Endodermal cell (in vitro differentiated cells): ENCODE results near the gene ZNF174. TPM values are rescaled to one million over a fixed set of nuclear protein-coding genes. Genes with fewer than 3 reads are reported as not detected.

Source experiments
- DNase-seq: peaks from one replicate; pipeline ENCODE4 v3.0.0-alpha.2; 2017
- H3K27ac ChIP-seq: 2 replicates; pipeline ENCODE4 v1.5.1; 2013; ENCODE audit warnings: mild to moderate bottlenecking, low read depth, low read length, moderate library complexity
- H3K27me3 ChIP-seq: 2 replicates; pipeline ENCODE4 v1.6.1; 2013; ENCODE audit warnings: mild to moderate bottlenecking, low read length, moderate library complexity; ENCODE audit not compliant: insufficient read depth, control insufficient read depth, poor library complexity, severe bottlenecking
- H3K36me3 ChIP-seq: 2 replicates; pipeline ENCODE4 v1.7.0; 2013; ENCODE audit warnings: mild to moderate bottlenecking, low read length, moderate library complexity; ENCODE audit not compliant: control insufficient read depth, insufficient read depth
- H3K4me1 ChIP-seq: one replicate; pipeline ENCODE4 v1.7.0; 2013; ENCODE audit warnings: low read length; ENCODE audit not compliant: control insufficient read depth, insufficient read depth
- H3K4me3 ChIP-seq: 2 replicates; pipeline ENCODE4 v1.5.1; 2013; ENCODE audit warnings: mild to moderate bottlenecking, low read length, moderate library complexity
- H3K9ac ChIP-seq: 2 replicates; pipeline ENCODE4 v1.6.1; 2013; ENCODE audit warnings: mild to moderate bottlenecking, low read length, moderate library complexity; ENCODE audit not compliant: poor library complexity, severe bottlenecking; ENCODE audit errors: extremely low read depth
- H3K9me3 ChIP-seq: 2 replicates; pipeline ENCODE4 v1.6.1; 2013; ENCODE audit warnings: mild to moderate bottlenecking, low read length, moderate library complexity; ENCODE audit not compliant: control insufficient read depth
- H3K27ac Mint-ChIP-seq: 2 replicates; pipeline ENCODE4 v1.8.0; 2020; ENCODE audit warnings: mixed read lengths
- H3K27me3 Mint-ChIP-seq: 2 replicates; pipeline ENCODE4 v1.8.0; 2021; ENCODE audit warnings: mild to moderate bottlenecking, mixed read lengths; ENCODE audit not compliant: insufficient read depth
- H3K36me3 Mint-ChIP-seq: 2 replicates; pipeline ENCODE4 v1.8.0; 2020; ENCODE audit warnings: low read depth, mixed read lengths
- H3K4me1 Mint-ChIP-seq: 2 replicates; pipeline ENCODE4 v1.8.0; 2020; ENCODE audit warnings: mixed read lengths
- H3K4me3 Mint-ChIP-seq: 2 replicates; pipeline ENCODE4 v1.8.0; 2020; ENCODE audit warnings: mild to moderate bottlenecking, moderate library complexity, mixed read lengths
- H3K9me3 Mint-ChIP-seq: 2 replicates; pipeline ENCODE4 v1.8.0; 2020; ENCODE audit warnings: mild to moderate bottlenecking, mixed read lengths
- CTCF ChIP-seq: fragments of 200-600 bp; sonication (generic); conservative IDR thresholded peaks from 2 replicates; pipeline ENCODE4 v1.5.0; 2021; ENCODE audit warnings: antibody characterized with exemption, mild to moderate bottlenecking
- WGBS, 2 experiments: methylation state at CpG; one replicate each; pipeline versions ENCODE4 v1.1.5 to v1.1.7; 2013; ENCODE audit warnings: missing lambda C conversion rate in 2 of 2, mixed read lengths in 1 of 2; ENCODE audit not compliant: insufficient coverage in 1 of 2, insufficient read length in 1 of 2; 5-methylcytosine and 5-hydroxymethylcytosine counted together
- total RNA-seq, 2 donors: library from RNA; stranded (reverse); fragmentation: NEBNext Ultra II Directional in 1 of 2; extraction: Animal tissue kit (Norgen Biotek cat#: 25700) in 1 of 2; gene quantifications; 2 replicates in 1 of 2; 3 replicates in 1 of 2; pipeline ENCODE4 v1.2.1, GENCODE V29; 2021

Gene ZNF174
- total RNA-seq, 2 donors from 2014 or later: 11.0 to 13.5 TPM

GRCh38 chr16:3457434-3458252 is 56.6 kb downstream of the ZNF174 start:
- Histone ChIP-seq H3K4me3 (peak overlapping the region; percentile 96), H3K9me3 (no peaks in the 10 kb centered on the region), H3K27me3 (no peaks in the 10 kb centered on the region), H3K36me3 (no peaks in the 10 kb centered on the region), H3K9ac (peak overlapping the region; percentile 93), H3K27ac (peak overlapping the region; percentile 88), H3K4me1 (peaks cover 7% of the 10 kb centered on the region)
- H3K27ac Mint-ChIP-seq: peak overlapping the region; percentile 90
- peak overlapping the region; percentile 94 for H3K4me3 Mint-ChIP-seq
- peak; percentile 96 for DNase-seq
- H3K9me3 Mint-ChIP-seq: no peaks in the 10 kb centered on the region
- H3K27me3 Mint-ChIP-seq: no peaks in the 10 kb centered on the region
- H3K4me1 Mint-ChIP-seq: peaks cover 36% of the 10 kb centered on the region
- 2 to 31% methylated on average over 10 to 83 of the region's 83 CpGs for WGBS, 2 experiments
- TF ChIP-seq CTCF: peak; percentile 68
- H3K36me3 Mint-ChIP-seq: no peaks in the 10 kb centered on the region

DNA sequence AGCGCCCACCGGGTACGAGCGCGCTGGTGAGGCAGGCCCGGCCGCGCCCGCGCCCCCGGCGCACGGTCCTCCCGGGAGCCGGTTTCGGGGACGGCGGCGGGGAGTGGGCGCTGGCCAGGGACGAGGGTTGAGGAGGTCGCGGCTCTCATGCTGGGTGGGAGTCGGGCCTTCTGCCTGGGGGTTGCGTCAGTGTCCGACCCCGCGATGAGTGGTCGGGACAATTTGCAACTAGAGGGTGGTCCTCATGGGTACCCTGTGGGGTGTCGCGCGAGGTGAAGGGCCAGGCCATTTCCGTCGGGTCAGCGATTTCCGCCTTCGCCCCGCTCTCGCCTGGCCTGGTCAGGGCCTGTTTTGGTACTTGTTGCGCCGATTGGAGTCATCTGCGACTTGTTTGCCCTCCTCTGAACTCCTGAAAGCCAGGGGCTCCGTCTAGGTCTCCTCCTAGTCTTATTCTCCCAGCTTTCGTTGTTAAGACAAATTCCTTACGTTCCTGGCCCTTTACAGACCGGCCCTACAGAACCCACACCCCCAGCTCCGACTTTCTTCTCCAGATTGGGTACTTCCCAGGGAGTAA is 57.4 kb downstream of the ZNF174 start:
- peak overlapping the region; percentile 71 for H3K27ac Mint-ChIP-seq
- H3K4me1 ChIP-seq: peaks cover 7% of the 10 kb centered on the region
- H3K27me3 ChIP-seq: no peaks in the 10 kb centered on the region
- H3K4me3 ChIP-seq: peak overlapping the region; percentile 96
- no peak for TF ChIP-seq CTCF
- H3K36me3 ChIP-seq: peaks cover 3% of the 10 kb centered on the region
- no peaks in the 10 kb centered on the region for H3K27me3 Mint-ChIP-seq
- no peaks in the 10 kb centered on the region for H3K9me3 Mint-ChIP-seq
- peak overlapping the region; percentile 93 for H3K9ac ChIP-seq
- 0% methylated on average over 20 to 47 of the region's 47 CpGs for WGBS, 2 experiments
- H3K9me3 ChIP-seq: no peaks in the 10 kb centered on the region
- peak overlapping the region; percentile 94 for H3K4me3 Mint-ChIP-seq
- no peaks in the 10 kb centered on the region for H3K36me3 Mint-ChIP-seq
- DNase-seq: peak; percentile 72
- H3K4me1 Mint-ChIP-seq: peaks cover 36% of the 10 kb centered on the region
- peak overlapping the region; percentile 78 for H3K27ac ChIP-seq

- H3K9me3 ChIP-seq: no peaks in the 10 kb centered on the region
- 32 to 40% methylated on average over 7 to 10 of the region's 10 CpGs for WGBS, 2 experiments
- H3K36me3 ChIP-seq: peaks cover 3% of the 10 kb centered on the region
- no peak for TF ChIP-seq CTCF
- peak overlapping the region; percentile 96 for H3K4me3 ChIP-seq
- H3K36me3 Mint-ChIP-seq: peaks cover 2% of the 10 kb centered on the region
- H3K27ac ChIP-seq: peak overlapping the region; percentile 78
- H3K4me1 ChIP-seq: peaks cover 7% of the 10 kb centered on the region
- no peaks in the 10 kb centered on the region for H3K27me3 ChIP-seq
- H3K9ac ChIP-seq: peak overlapping the region; percentile 93
- H3K27ac Mint-ChIP-seq: peak overlapping the region; percentile 71
- DNase-seq: no peak
- H3K4me3 Mint-ChIP-seq: peak overlapping the region; percentile 94
- peaks cover 36% of the 10 kb centered on the region for H3K4me1 Mint-ChIP-seq
- no peaks in the 10 kb centered on the region for H3K27me3 Mint-ChIP-seq
- H3K9me3 Mint-ChIP-seq: no peaks in the 10 kb centered on the region
Measured at GRCh38 chr16:3458852-3459361, 57.9 kb downstream of the ZNF174 start.

Other genes starting within 250 kb of the ZNF174 start
- under 1 TPM in 1 of 2 donors, not detected in 1; 0.29 TPM for gene OR1F1, start 213.0 kb upstream of the ZNF174 start, total RNA-seq
- 10 to 100 TPM; 11.2 TPM for gene ZNF200, start 166.1 kb upstream of the ZNF174 start, total RNA-seq
- gene MEFV, start 144.6 kb upstream of the ZNF174 start, total RNA-seq: not detected
- gene ZNF263, start 117.7 kb upstream of the ZNF174 start, total RNA-seq: 10 to 100 TPM; 25.3 to 31.6 TPM
- 1 to 10 TPM; 2.8 to 5.9 TPM for gene TIGD7, start 95.8 kb upstream of the ZNF174 start, total RNA-seq
- 10 to 100 TPM; 23.0 to 44.0 TPM for gene ZNF75A, start 95.7 kb upstream of the ZNF174 start, total RNA-seq
- gene OR2C1, start 45.3 kb upstream of the ZNF174 start, total RNA-seq: not detected
- 10 to 100 TPM; 19.8 to 24.1 TPM for gene ZSCAN32, start 211 bp upstream of the ZNF174 start, total RNA-seq
- gene ZNF597, start 42.3 kb downstream of the ZNF174 start, total RNA-seq: 1 to 10 TPM; 2.0 to 3.1 TPM
- 10 to 100 TPM; 54.5 to 61.8 TPM for gene NAA60, start 42.5 kb downstream of the ZNF174 start, total RNA-seq
- gene C16orf90, start 94.3 kb downstream of the ZNF174 start, total RNA-seq: not detected
- 10 to 100 TPM; 27.4 to 36.8 TPM for gene CLUAP1, start 99.8 kb downstream of the ZNF174 start, total RNA-seq
- under 1 TPM; 0.11 to 0.18 TPM for gene NLRC3, start 176.2 kb downstream of the ZNF174 start, total RNA-seq
- 10 to 100 TPM; 11.0 to 15.9 TPM for gene SLX4, start 210.4 kb downstream of the ZNF174 start, total RNA-seq